Measurements from ENCODE around the gene MRPS2.
"Not testable (repeated sequence)": the region's sequence is repeated elsewhere in the genome, so short reads cannot be mapped to it uniquely, and the experiment has no call there.

The MRPS2 gene

DNA sequence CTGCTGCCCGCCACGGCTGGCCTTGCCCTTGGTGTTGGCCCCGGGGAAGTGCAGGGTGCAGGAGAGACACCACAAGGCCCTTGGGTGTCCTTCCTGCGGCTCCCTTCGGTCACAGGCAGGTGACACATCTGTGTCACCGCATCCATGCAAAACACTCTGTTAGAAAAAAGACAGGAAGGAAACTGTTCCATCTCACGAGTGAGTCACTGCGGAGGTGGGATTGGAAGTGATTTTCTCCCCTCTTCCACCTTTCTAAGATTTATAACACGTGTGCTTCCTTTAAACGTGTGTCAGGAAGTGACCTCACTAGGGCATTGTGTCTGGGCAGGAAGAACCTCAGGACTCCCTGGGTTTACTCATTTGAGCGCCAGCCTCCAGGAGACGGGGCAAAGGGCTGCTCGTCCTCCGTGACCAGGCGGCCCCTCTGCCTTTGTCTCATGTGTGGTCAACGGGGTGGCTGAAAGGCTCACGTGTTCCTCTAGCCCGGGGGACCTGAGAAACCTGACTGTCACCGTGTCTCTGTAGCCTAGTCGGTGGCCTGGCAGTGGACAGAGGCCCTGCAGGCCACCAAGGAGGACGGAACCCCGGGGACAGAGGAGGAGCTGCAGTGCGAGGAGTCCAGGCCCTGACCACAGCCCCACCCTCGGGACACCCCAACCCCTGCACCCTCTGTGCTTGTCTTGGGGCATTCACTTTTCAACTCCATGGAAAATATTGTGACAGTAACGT lies 15.8 kb downstream of the MRPS2 start:
- FAIRE-seq: no peak

DNA sequence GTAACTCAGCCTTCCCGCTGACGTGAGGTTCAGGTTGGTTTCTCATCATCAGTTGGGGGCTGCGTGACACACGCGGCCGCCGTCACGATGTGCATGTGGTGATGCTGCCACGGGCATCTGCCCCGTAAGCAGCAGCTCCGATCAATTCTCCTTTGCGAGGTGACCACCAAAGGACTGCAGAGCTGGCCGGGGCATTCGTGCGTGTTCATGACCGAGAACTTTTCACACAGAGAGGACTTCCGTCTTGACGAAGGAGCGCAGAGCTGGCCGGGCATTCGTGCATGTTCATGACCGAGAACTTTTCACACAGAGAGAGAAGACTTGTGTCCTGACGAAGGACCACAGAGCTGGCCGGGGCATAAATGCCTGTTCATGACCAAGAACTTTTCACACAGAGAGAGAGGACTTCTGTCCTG lies 16.9 kb downstream of the MRPS2 start:
- FAIRE-seq: no peak

DNA sequence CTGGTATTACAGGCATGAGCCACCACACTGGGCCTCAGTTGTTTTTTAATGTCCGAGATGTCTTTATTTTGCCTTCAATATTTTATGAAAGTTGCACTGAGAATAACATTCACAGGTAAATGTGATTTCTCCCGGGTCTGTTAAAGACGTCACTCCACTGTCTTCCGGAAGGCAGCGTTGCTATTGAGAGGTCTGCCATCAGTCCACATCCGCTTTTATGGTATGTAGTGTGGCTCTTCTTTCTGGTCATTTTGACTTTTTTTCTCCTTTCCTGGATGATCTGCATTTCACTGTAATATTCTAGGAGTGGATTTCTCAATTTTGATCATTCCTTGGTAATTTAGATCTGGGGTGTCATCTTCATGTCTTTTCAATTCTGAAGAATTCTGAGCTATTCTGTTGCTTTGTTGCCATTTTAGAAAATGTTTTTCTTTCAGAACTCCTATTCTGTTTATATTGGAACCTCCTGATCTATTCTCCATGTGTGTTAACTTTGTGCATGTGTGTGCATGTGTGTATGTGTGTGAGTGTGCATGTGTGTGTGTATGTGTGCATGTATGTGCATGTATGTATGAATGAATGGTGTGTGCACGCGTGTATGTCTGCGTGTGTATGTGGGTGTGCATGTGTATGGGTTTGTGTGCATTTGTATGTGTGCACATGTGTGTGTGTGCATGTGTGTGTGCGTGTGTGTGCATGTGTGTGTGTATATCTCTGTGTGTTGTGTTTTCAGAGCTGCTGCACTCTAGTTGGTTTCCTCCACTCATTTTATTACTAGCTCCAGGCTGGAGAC lies 18.9 kb downstream of the MRPS2 start:
- no peak for FAIRE-seq

DNA sequence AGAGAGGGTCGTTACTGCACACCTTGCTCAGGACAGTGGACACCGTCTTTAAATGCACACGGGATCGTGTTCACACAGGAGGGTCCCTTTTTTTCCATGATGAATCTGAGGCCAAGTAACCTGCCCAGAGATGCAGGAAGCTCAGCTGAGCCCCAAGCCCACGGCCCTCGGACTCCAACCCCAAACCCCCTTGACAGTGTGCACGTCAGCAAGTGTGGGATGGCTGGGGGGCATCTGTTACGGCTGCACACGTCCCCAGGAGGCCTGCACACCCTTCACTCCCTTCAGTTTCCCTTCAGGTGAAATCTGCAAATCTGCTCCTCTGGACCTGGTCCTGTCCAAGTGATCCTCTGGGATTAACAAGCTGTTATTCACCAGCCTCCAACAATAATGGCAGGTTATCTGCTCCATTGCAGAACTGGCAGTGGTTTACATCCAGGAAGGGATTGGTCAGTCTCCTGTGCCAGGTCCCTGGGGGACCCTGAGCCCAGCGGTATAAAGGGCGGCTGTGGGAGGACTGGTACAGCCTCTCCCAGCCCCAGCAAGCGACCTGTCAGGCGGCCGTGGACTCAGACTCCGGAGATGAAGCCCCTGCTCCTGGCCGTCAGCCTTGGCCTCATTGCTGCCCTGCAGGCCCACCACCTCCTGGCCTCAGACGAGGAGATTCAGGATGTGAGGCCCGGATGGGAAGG lies 20.6 kb downstream of the MRPS2 start, which contains the start of gene LCN1:
TSS of gene LCN1 (plus strand) at position 525 of the 692 bp plus-strand sequence. CDS start at position 583, 58 bp downstream.
- FAIRE-seq: no peak

DNA sequence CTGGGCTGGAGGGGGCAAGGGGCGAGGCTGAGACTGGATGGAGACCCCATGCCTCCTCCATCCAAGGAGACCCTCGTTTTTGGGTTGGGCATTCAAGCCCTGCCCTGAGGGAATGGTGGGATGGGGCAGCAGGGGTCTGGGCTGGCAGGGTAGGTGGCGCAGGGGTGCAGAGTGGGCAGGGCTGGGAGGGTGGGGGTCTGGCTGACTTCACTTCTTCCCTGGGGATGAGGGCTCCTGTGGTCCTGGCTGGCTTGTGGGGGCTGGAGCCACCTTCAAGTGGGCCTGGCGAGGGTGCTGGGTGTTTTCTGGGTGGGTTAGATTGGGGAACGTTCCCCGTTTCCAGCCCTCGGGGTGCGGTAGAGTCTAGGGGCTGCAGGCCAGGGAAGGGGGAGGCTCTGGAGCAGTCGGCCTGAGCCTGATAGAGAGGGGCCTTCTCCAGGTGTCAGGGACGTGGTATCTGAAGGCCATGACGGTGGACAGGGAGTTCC lies 21.2 kb downstream of the MRPS2 start:
- FAIRE-seq: no peak

DNA sequence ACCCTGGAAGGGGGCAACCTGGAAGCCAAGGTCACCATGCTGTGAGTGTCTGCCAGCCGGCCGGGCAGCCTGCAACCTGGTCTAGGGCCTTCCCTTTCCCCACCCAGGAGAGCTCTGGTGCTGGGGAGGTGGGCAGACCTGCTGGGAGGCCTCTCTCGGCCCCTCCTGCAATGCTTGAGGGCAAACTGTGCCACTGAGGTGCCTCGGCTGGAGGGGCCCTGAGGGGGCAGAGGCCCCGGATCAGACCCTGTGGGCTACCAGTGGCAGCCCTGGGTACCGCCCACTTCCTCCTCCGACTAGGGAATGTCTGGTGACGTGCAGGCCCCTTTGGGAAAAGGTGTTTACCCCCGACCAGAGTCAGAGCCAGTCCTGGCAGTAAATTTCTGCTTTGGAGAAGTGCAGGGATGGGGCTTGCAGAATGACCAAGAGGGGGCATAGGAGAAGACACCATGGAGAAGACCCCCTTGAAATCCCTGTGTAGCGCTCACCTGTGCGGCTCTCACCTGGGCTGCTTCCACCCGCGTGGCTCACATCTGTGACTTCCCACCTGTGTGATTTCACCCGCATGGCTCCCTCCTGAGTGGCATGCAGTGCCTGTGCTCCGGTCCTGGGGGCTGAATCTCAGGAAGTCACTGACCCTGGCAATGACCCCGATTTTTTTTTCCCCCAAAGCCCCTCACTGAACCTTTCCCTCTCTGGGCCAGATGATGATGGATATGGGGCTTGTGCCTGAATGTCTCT lies 21.8 kb downstream of the MRPS2 start:
- no peak for FAIRE-seq

DNA sequence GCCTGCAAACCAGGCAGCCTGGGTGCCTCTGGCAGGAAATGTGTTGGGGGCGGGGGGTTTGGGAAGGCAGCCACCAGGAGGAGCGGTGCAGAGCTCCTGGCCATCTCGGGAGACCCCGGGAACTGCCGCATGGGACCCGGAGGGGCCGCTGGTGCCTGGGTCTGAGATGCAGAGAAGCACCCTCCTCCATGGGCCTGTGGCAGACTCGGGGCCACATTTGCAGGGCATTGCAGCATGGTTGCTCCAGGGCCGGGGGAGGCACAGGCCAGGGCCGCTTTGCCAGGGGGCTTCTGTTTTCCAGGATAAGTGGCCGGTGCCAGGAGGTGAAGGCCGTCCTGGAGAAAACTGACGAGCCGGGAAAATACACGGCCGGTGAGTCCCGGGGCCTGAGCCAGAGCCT lies 22.4 kb downstream of the MRPS2 start:
- no peak for FAIRE-seq

DNA sequence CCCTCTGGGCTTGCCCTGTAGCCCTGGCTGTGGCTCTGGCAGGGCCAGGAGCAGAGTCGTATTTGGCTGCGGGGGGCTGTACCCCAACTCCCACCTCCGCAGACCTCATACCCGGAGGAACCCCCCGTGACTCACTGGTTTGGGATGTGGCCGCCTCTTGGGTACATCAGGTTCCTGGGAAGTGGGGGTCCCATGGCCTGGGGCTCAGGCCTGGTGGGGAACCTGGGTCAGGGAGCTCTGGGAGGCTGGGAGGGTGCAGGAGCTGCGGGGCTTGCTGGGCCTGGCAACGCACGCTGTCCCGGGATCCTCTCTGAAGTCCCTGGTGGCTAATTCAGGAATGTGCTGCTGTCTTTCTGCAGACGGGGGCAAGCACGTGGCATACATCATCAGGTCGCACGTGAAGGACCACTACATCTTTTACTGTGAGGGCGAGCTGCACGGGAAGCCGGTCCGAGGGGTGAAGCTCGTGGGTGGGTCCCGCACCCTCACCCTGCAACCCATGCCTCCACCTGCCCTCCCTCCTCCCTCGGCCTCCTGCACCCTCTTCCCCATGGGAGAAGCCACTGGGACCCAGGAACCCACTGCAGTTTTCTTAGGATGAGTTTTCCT lies 23.1 kb downstream of the MRPS2 start:
- no peak for FAIRE-seq

DNA sequence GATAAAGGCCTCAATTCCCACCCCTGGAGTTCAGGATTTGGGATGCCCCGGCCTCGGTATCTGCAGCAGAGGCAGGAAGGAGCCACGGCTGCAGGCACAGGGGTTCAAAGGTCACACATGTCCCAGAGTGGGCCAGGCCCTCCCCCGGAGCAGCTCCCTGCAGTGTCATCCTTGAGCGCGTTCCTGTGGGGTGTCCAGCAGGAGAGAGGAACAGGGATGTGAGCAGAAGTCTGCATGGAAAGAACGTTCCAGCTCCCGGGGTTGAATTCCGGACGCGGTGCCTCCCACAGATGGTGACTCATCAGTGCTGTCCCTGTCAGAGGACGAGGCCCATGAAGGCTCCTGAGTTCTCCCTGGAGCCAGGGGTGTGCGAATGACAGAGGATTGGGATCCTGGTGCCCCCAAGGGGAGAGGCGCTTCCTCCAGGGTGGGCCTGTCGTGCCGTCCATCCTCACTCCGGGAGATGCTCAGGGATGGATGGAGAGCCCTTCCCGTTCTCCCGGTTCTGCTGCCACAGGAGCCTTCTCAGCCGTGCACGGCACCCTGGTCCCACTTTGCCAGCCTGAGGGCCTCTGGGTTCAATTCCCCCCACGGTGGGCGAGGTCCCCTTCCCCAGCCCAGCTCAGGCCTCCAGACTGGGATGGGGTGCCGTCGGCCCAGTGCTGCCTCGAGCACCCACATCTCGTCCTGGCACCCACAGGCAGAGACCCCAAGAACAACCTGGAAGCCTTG lies 23.8 kb downstream of the MRPS2 start:
- FAIRE-seq: no peak

DNA sequence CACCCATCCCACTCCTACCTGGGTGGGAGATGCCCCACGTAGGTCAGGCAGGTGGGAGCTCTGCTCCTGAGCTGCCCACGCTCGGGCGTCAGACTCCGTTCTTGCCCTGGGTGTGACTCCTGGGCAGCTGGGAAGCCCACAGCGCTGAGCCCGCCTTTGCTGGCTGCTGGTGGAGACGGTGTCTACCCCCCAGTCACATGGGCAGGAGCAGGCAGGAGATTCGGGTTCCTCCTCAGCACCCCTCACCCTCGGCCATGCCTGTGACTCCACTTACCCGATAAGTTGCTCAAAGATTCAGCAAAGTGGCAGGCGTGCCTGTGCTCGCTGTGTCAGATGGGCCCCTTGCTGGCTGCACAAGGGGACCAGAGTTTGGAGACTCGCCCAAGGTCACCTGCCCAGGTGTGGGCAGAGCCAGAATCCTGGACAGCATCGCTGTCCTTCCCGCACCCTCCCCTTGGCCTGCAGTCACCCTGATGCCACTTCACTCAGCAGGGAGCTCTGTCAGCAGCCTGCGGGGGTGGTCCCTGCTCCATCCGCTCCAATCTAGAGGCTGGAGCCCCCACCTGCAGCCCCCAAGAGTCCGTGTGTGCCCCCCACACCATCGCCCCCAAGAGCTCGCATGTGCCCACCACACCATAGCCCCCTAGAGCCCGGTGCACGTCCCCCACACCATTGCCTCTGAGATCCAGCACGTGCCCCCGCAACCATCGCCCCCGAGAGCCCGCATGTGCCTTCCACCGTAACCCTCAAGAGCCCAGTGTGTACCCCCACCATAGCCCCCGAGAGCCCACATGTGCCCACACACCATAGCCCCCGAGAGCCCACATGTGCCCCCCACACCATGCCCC lies 25.0 kb downstream of the MRPS2 start:
- no peak for FAIRE-seq

DNA sequence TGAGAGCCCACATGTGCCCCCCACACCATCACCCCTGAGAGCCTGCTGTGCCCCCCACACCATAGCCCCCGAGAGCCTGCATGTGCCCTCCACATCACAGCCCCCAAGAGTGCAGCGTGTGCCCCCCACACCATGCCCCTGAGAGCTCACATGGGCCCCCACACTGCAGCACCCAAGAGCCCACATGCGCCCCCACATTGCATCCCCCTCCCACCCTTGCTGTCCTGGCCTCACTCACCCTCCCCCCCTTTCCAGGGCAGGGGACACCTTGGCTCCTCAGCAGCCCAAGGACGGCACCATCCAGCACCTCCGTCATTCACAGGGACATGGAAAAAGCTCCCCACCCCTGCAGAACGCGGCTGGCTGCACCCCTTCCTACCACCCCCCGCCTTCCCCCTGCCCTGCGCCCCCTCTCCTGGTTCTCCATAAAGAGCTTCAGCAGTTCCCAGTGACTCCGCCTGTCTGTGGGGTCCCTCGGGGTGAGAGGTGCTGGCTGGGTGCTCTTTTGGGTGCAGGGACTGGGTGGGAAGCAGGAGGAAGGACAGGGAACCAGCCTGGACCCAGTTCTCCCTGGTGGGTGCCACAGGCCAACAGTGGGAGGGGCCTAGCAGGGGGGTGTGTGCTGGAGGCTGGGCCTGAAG lies 25.7 kb downstream of the MRPS2 start:
- no peak for FAIRE-seq

DNA sequence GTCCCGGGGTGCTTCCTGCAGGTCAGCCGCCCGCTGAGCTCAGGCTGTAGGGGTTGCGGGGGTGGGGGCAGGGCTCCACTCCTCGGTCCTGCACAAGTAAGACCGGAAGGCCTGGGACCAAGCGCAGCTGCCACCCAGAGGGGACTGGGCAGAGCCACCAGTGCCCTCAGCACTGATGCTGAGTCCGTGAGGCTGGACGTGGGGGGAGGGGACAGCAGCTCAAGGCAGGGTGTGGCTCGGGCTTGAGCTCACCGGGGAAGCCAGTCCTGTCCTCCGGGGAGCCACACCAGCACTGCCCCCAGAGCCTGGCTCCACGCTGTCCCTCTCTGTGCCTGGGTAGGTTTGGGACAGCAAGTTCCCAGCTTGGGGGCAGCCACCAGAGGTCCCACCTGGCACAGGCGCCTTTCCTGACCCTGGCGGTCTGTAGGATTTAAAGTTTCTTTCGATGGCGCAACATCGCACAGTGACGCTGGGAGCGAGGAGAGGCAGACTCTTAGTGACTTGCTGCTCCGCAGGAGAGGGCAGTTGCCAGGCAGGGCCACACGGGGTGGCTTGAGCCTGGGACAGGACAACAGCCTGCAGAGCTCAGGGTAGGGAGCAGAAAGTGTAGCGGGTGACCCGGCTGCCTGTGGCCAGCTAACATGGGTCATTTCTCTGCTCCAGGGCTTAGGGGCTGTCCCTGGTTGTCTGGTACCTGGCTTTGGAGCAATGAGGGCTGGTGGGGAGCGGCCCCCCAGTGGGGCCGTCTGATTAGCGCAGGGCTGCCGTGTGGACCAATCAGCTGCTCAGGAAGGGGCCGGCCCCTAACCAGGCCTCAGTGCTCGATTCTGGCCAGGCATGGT lies 26.5 kb downstream of the MRPS2 start:
- no peak for FAIRE-seq

DNA sequence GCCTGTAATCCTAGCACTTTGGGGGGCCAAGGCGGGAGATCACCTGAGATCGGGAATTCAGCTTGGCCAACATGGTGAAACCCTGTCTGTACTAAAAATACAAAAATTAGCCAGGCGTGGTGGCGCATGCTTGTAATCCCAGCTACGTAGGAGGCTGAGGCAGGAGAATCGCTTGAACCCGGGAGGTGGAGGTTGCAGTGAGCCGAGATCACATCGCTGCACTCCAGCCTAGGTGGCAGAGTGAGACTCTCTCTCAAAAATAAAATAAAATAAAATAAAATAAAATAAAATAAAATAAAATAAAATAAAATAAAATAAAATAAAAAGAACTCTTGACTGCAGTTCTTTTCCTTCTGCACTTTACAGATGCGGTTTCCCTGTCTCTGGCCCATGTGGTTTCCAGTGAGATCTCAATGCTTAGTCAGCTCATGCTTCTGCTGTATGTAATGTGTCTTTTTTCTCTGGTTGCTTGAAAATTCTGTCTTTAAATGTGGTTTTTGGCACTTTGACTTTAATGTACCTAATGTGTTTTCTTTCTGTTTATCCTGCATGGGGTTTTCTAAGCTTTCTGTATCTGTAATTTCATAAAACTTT lies 28.5 kb downstream of the MRPS2 start:
- FAIRE-seq: not testable (repeated sequence)

DNA sequence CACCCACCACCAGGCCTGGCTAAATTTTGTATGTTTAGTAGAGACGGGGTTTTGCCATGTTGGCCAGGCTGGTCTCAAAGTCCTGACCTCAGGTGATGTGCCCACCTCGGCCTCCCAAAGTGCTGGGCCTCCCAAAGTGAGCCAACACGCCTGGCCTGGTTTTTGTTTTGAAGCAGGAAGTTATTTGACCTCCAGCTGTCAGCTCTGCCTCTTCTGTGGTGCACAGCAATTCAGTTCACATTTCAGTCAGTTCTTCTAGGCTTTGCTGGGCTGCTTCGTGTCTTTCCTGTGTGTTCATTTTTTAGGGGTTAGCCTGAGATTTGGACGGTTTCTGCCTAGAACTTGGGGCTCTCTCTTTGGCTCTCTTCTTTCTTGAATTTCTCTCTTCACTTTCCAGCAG lies 29.7 kb downstream of the MRPS2 start:
- no peak for FAIRE-seq

DNA sequence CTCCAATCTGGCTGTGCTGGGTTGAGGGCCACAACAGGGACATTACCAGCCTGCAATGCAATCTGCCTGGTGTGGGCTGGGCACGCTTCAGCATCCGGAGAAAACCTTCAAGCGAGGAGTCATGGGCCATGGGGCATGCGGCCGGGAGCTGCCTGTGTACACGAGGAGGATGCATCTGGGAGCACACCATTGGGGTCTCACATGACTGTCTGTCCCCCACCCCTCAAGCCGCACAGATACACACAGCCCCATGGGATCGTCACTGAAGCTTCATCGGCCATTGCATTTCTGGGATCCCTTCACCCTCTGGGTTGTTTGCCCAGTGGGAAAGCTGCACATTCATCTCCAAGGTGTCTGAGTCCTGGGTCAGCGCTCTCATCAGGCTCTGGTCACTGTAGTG lies 30.6 kb downstream of the MRPS2 start:
- FAIRE-seq: no peak

DNA sequence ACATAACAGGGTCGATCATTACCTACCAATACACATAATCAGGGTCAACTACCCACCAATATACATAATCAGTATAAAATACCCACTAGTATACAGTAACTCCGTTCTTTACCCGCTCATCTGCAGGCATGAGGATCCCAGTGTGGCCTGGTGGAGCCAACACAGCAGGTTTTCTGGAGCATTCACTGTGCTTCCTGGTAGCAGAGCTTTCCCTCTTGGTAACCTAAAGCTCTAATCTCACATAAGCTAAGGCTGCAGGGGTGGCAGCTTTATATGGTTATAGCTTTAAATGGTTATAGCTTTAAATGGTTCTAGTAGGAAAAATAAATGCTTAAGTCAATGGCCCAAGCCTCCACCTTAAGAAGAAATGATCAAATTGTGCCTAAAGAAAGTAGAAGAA lies 32.6 kb downstream of the MRPS2 start:
- no peak for FAIRE-seq

DNA sequence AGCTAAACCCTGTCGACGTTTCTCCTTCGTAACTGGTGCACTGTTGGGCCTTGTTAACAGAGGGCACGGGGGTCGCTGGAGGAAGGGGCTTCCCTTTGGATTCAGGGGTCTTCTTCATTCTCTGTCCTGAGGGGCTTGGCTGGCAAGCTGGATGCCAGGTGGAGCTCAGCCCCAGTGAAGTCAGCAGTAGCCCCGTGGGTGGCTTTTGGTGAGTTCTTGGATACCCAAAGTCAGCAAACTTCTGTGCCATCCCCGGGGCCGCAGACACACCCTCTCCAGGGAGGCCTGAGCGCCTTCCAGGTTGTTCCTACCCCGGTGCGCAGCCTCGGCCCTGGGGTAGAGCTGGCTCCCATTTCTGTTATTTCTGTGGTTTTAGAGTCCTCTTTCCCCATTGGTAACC lies 33.2 kb downstream of the MRPS2 start:
- no peak for FAIRE-seq

DNA sequence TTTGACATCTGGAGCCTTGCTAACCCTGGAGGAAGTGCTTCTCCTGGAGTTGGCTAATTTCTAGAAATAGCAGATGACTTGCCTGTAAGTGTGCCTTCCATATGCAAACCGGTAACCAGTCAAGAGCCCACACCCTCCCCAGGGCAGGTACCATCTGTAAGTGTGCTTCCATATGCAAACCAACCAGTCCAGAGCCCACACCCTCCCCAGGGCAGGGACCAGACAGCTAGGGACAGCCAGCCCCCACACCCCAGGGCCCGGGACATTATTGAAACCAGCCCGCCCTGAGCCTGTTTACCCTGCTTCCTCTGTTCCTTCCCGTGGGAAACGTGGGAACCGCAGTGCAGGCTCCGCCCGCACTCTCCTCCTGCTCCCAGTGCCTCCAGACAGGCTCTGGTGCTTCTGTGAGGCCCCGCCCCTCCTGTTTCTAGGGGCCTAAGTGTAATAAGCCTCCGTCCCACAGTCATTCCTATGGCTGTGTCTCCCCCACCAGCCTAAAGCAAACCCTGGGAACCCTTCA lies 33.8 kb downstream of the MRPS2 start:
- not testable (repeated sequence) for FAIRE-seq
